Thymus (tissue), 11 donors: Measurements from ENCODE around the gene CAMTA1. TPM values are rescaled to one million over a fixed set of nuclear protein-coding genes. Genes with fewer than 3 reads are reported as not detected.
A peak's percentile ranks its signal among the peaks of the same experiment; 100 is the strongest.

ENCODE experiments used
- DNase-seq, 9 donors: peaks; one replicate each; pipeline ENCODE4 v3.0.0-alpha.2; 2013; ENCODE audit warnings: low spot score in 9 of 9, low read depth in 6 of 9, missing footprints in 1 of 9
- H3K27ac ChIP-seq, 2 donors: one replicate each; pipeline ENCODE4 v1.5.1; 2013; ENCODE audit warnings: control low read depth in 1 of 2, low read depth in 1 of 2, low read length in 1 of 2, mild to moderate bottlenecking in 1 of 2, moderate library complexity in 1 of 2
- H3K27me3 ChIP-seq, 2 donors: one replicate each; pipeline ENCODE4 v1.5.1; 2013; ENCODE audit warnings: low read length in 1 of 2; ENCODE audit not compliant: control insufficient read depth in 2 of 2, insufficient read depth in 1 of 2
- H3K36me3 ChIP-seq, 2 donors: one replicate each; pipeline ENCODE4 v1.5.1; 2013; ENCODE audit warnings: low read length in 1 of 2, mild to moderate bottlenecking in 1 of 2, moderate library complexity in 1 of 2; ENCODE audit not compliant: control insufficient read depth in 2 of 2, insufficient read depth in 2 of 2
- H3K4me1 ChIP-seq, 2 donors: one replicate each; pipeline ENCODE4 v1.5.1; 2013; ENCODE audit warnings: low read length in 2 of 2; ENCODE audit not compliant: control insufficient read depth in 2 of 2, insufficient read depth in 2 of 2
- H3K4me3 ChIP-seq, 2 donors: one replicate each; pipeline ENCODE4 v1.5.1; 2013; ENCODE audit warnings: low read length in 2 of 2, control low read depth in 1 of 2, mild to moderate bottlenecking in 1 of 2
- H3K9me3 ChIP-seq, 2 donors: one replicate each; pipeline ENCODE4 v1.5.1; 2013; ENCODE audit warnings: low read length in 1 of 2, mild to moderate bottlenecking in 1 of 2; ENCODE audit not compliant: control insufficient read depth in 2 of 2, insufficient read depth in 1 of 2
- WGBS: extraction: QIAGEN DNeasy Blood & Tissue Kit; methylation state at CpG from one replicate; pipeline ENCODE4 v1.1.7; 2013; 5-methylcytosine and 5-hydroxymethylcytosine counted together
- polyA plus RNA-seq: library from polyadenylated mRNA; stranded (reverse); fragments of 200-250 nt; gene quantifications from one replicate; pipeline ENCODE4 v1.2.3, GENCODE V29; 2013
- total RNA-seq: library from RNA; stranded (reverse); fragments of 120-200 nt; gene quantifications from one replicate; pipeline ENCODE4 v1.2.4, GENCODE V29; 2013
- donor health status: healthy.

CAMTA1 gene
- total and polyA plus RNA-seq, 2 donors: 32.0 to 158 TPM

- no peak overlapping the region for H3K27ac ChIP-seq
- no peaks in the 10 kb centered on the region for H3K4me1 ChIP-seq
- no peaks in the 10 kb centered on the region for H3K36me3 ChIP-seq
- 96% methylated on average over 48 of the region's 48 CpGs for WGBS
- no peak for DNase-seq
- no peak overlapping the region for H3K4me3 ChIP-seq
- H3K27me3 ChIP-seq: no peaks in the 10 kb centered on the region
- no peaks in the 10 kb centered on the region for H3K9me3 ChIP-seq
Observed at GRCh38 chr1:7664147-7664892, 879.1 kb downstream of the CAMTA1 start.

GRCh38 chr1:7664893-7665250 is 879.6 kb downstream of the CAMTA1 start:
- no peaks in the 10 kb centered on the region for H3K9me3 ChIP-seq
- no peak for DNase-seq
- WGBS: 93% methylated on average over 21 of the region's 21 CpGs
- no peaks in the 10 kb centered on the region for H3K4me1 ChIP-seq
- H3K4me3 ChIP-seq: no peak overlapping the region
- H3K27ac ChIP-seq: no peak overlapping the region
- H3K27me3 ChIP-seq: peaks cover 0 to 2% of the 10 kb centered on the region in 2 donors
- H3K36me3 ChIP-seq: no peaks in the 10 kb centered on the region

DNA sequence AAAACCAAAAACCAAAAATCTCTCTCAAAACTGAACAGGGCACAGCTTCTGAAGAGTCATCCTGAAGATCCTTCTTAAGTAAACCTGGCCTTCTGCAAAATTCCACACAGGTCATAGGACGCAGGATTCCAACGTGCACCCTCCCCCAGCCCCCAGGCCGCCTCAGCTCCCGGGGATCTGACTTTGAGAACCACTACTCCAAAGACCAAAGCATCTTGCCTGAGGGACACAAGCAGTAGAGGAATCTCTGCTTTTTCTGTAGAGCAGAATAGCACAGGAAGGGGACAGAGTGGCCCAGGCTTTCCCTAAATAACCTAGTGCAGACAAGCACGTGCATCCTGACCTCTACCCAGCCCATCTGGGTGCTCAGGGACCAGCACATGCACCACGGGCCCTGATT is 881.0 kb downstream of the CAMTA1 start:
- no peaks in the 10 kb centered on the region for H3K9me3 ChIP-seq
- H3K27me3 ChIP-seq: peaks cover 0 to 9% of the 10 kb centered on the region in 2 donors
- H3K4me3 ChIP-seq: no peak overlapping the region
- WGBS: 92% methylated on average over 6 of the region's 6 CpGs
- H3K4me1 ChIP-seq: no peaks in the 10 kb centered on the region
- no peak overlapping the region for H3K27ac ChIP-seq
- no peak for DNase-seq
- H3K36me3 ChIP-seq: no peaks in the 10 kb centered on the region

GRCh38 chr1:7667159-7667558 is 881.9 kb downstream of the CAMTA1 start:
- Histone ChIP-seq H3K9me3 (no peaks in the 10 kb centered on the region), H3K36me3 (no peaks in the 10 kb centered on the region), H3K27ac (no peak overlapping the region), H3K4me1 (no peaks in the 10 kb centered on the region), H3K27me3 (peaks cover 0 to 9% of the 10 kb centered on the region in 2 donors), H3K4me3 (no peak overlapping the region)
- WGBS: 96% methylated on average over 11 of the region's 11 CpGs
- DNase-seq: no peak

GRCh38 chr1:7667625-7668218 is 882.5 kb downstream of the CAMTA1 start:
- H3K4me3 ChIP-seq: no peak overlapping the region
- no peak overlapping the region for H3K27ac ChIP-seq

DNA sequence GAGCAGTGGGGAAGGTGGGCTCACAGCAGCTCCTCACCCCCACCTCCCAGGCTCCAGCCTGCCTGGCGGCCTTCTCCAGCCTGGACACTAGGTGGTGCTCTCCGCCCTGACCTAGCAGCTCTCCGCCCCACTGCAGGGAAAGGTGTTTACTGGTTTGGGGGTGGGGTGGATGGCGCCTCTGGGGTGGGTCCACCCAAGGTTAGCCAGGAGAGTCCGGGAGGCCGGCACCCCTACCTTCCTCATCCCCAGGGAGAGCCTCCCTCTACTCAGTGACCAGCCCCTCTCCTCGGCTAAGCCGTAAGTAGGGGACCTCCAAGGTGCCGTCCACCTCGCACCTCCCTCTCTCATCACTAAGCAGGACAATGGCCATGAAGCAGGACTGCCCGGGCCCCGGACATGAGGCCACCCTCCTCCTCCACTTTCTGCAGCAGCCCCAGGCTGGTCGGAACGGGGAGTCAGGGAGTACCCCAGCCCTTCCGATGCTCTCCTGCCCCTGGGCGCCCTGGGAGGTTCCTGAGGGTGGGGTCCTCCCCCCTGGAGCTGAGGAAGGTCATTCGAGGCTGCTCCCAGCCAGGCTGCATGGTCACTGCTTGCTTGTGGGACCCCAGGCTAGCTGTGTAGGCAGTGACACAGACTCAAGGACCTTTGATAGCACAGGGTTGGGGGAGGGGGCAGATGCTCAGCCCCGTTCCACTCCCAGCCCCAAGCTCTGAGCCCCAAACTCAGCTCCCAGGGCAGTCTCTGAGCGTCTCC is 884.5 kb downstream of the CAMTA1 start:
- Histone ChIP-seq H3K4me1 (no peaks in the 10 kb centered on the region), H3K4me3 (no peak overlapping the region), H3K9me3 (no peaks in the 10 kb centered on the region), H3K27ac (no peak overlapping the region), H3K27me3 (peaks cover 0 to 9% of the 10 kb centered on the region in 2 donors), H3K36me3 (no peaks in the 10 kb centered on the region)
- DNase-seq: peak in 5 of 9 donors; percentile 6 to 41 (median 25)
- 18% methylated on average over 19 of the region's 19 CpGs for WGBS

More at GRCh38 chr1:7667625-7668218, 882.5 kb downstream of the CAMTA1 start:
- Histone ChIP-seq H3K27me3 (peaks cover 0 to 9% of the 10 kb centered on the region in 2 donors), H3K4me1 (no peaks in the 10 kb centered on the region), H3K9me3 (no peaks in the 10 kb centered on the region), H3K36me3 (no peaks in the 10 kb centered on the region)
- DNase-seq: peak in 7 of 9 donors; percentile 26 to 75 (median 48)
- WGBS: 40% methylated on average over 11 of the region's 11 CpGs

- DNase-seq: no peak
Observed at GRCh38 chr1:7670334-7671145, 885.3 kb downstream of the CAMTA1 start.

GRCh38 chr1:7671146-7671465 is 885.9 kb downstream of the CAMTA1 start:
- WGBS: 96% methylated on average over 11 of the region's 11 CpGs
- DNase-seq: no peak
- Histone ChIP-seq H3K27ac (no peak overlapping the region), H3K4me3 (no peak overlapping the region), H3K27me3 (peaks cover 0 to 9% of the 10 kb centered on the region in 2 donors), H3K4me1 (no peaks in the 10 kb centered on the region), H3K9me3 (no peaks in the 10 kb centered on the region), H3K36me3 (no peaks in the 10 kb centered on the region)

More at GRCh38 chr1:7670334-7671145, 885.3 kb downstream of the CAMTA1 start:
- no peak overlapping the region for H3K27ac ChIP-seq
- H3K4me1 ChIP-seq: no peaks in the 10 kb centered on the region
- H3K27me3 ChIP-seq: peaks cover 0 to 9% of the 10 kb centered on the region in 2 donors
- no peaks in the 10 kb centered on the region for H3K9me3 ChIP-seq
- no peaks in the 10 kb centered on the region for H3K36me3 ChIP-seq
- WGBS: 86% methylated on average over 15 of the region's 15 CpGs
- H3K4me3 ChIP-seq: no peak overlapping the region
